GM12892 (cell line): ENCODE measurements around the gene EPHB2.

Source experiments
- POLR2A ChIP-seq: IDR thresholded peaks from 2 replicates; pipeline ENCODE4 v1.6.1; 2011; ENCODE audit warnings: low read depth, low read length, control low read depth
- POLR2AphosphoS5 ChIP-seq: IDR thresholded peaks from 2 replicates; pipeline ENCODE4 v1.6.1; 2011; ENCODE audit warnings: low read depth, low read length, control low read depth
- TAF1 ChIP-seq: IDR thresholded peaks from 2 replicates; pipeline ENCODE4 v1.6.1; 2011; ENCODE audit warnings: low read depth, mild to moderate bottlenecking, control low read depth, low read length, borderline replicate concordance

DNA sequence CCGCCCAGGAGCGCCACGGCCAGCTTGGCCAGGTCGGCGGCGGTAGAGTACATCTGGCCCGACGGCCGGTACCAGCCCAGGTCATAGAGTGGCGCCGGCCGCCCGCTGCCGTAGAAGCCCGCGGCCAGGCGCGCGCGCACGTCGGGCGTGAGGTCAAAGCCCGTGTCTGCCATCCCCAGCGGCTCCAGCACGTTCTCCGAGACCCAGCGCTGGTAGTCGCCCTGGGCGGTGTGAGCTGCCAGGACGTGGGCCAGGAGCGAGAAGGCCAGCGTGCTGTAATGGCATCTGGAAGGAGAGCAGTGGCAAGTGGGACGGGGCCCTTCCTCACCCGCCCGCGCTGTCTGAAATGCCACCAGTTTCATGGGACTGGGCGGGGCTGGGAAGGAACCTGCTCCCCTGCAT is 243.1 kb downstream of the EPHB2 start:
- TF ChIP-seq POLR2AphosphoS5 (no peak), POLR2A (no peak), TAF1 (no peak)
